NCI-H774 (cell line): Measurements from ENCODE around the gene LAIR2.

Experiments used
- DNase-seq: peaks from one replicate; lab custom pipeline; 2025; lab: John Stamatoyannopoulos, UW

Gene LAIR2, protein sequence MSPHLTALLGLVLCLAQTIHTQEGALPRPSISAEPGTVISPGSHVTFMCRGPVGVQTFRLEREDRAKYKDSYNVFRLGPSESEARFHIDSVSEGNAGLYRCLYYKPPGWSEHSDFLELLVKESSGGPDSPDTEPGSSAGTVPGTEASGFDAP

DNA sequence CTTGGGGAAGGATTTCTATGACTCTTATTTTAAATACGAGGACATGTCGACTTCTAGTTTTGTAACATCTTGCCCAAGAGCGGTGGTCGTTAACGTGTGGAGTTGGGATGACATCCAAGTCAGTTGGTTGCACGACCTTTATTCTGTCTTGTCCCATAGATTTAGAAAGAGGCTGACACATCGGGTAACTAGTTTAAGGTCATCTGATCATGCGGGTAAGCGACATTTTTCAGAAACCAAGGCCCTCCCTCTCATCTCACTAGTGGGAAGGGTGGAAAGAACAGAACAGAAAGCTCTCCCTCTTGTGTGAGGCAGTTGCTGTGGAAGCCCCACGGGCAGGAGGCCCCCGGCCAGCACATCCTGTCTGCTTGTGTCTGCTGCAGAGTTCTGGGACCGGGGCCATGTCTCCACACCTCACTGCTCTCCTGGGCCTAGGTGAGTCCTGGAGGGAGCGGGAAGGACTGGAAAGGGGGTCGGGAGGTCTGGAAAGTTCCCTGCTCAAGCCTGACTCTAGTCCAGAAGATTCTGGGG lies at the start of gene LAIR2:
LAIR2 (plus strand) TSS at position 314 of the 531 bp plus-strand sequence; CDS start at position 402, 88 bp downstream.
- no peak for DNase-seq

DNA sequence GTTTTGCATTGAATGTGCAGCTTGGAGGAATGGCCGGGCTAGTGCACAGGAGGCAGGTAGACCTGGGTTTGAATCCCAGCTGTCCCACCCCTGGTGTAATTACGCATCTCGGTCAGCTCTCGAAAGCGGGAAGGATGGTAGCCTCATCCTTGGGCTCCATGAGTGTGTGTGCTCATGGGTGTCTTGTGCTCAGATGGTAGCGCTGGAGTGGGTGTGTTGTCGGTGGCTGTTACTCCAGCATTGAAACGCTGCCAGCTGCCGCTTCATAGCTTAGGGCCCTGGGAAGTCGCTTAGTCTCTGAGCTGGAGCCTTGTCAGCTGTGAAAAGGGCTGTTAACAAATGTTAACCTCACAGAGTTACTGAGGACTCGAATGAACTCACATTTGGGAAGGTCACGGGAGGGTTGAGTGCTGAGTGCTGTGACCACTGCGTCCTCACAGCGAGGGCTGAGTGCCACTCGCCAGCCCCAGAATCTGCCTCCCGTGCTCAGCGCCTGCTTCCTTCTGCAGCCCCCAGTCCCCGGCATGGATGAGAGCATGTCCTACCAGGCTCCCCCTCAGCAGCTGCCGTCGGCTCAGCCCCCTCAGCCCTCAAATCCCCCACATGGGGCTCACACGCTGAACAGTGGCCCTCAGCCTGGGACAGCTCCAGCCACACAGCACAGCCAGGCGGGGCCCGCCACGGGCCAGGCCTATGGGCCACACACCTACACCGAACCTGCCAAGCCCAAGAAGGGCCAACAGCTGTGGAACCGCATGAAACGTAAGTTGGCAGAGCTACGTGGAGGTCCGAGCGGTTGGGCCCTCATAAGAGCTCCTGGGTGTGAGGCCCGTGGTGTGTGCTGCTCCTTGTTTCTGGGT lies 48.5 kb upstream of the LAIR2 start:
- no peak for DNase-seq

DNA sequence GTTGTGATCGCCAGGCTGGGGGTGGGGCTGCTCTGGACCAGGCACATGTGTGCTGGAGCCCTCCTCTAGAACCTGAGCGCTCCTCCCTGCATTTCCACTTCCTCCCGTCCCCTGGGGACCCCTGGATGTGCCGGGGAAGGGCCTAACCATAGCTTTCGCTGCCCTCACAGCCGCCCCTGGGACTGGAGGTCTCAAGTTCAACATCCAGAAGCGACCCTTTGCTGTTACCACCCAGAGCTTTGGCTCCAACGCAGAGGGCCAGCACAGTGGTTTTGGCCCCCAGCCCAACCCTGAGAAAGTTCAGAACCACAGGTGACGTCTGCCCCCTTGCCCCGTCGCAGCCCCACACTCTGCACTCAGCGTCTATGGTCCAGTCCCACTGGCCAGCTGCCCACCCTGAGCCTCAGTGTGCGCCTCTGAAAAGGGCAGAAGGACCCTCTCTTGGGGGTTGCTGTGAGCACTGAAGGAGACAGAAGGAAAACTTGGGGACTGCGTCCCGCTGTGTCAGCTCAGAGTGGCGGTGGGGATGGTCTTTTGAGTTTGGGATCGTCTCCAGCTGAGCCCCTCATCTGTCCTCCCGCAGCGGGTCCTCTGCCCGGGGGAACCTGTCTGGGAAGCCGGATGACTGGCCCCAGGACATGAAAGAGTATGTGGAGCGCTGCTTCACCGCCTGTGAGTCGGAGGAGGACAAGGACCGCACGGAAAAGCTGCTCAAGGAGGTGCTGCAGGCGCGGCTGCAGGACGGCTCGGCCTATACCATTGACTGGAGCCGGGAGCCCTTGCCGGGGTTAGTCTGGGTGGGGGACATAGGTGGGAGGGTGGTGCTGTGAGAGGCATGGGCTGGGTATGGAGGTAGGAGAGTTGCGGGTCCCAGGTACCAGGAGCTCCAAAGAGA lies 47.6 kb upstream of the LAIR2 start:
- no peak for DNase-seq

DNA sequence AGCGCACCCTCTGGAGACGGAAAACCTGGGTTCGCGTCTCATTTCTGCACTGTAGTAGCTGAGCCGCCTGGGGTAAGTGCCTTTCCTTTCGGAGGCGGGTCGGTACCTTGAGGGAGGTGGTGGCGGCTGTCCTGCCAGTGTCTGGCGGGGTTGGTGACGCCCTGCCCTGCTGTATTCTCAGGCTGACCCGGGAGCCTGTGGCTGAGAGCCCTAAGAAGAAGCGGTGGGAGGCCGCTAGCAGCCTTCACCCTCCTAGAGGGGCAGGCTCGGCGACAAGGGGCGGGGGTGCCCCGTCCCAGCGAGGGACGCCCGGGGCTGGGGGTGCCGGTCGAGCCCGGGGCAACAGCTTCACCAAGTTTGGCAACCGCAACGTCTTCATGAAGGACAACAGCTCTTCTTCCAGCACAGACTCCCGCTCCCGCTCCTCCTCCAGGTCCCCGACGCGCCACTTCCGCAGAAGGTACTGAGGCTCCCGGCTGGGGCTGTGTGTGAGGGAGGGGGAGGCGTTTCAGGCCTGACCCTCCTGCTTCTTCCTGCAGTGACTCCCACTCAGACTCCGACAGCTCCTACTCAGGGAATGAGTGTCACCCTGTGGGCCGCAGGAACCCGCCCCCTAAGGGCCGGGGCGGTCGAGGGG lies 46.7 kb upstream of the LAIR2 start:
- DNase-seq: no peak

DNA sequence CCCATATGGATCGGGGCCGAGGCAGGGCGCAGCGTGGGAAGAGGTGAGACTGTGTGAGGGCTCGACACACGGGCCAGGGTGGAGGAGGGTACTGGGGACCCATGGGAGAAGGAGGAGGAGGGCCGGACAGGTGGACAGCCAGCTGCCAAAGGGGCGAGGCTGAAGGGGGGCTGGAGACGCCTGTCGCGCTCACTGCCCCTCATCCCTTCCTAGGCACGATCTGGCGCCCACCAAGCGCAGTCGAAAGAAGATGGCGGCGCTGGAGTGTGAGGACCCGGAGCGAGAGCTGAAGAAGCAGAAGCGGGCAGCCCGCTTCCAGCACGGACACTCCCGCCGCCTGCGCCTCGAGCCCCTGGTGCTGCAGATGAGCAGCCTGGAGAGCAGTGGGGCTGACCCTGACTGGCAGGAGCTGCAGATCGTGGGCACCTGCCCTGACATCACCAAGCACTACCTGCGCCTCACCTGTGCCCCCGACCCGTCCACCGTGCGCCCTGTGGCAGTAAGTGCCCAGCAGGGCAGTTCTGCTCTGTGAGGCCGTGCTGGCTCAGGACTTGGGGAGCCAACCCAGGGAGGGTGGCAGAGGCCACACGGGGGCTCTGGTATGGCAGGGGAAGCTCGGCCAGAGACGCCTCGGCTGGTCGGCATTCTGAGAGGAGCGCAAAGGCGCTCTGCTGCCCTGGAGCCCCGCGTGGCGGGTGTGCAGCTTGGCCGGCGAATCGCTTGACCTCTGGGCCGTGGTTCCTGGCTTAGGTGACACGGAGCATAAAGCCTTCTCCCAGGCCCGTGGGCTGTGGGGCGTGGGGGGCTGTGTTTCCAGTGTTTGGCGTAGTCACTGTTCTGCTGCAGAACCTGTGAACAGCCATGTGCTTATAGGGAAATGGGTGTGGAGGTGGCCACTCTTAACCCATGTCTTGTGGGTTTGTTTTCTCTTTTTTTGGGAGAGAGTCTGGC lies 45.9 kb upstream of the LAIR2 start:
- no peak for DNase-seq

DNA sequence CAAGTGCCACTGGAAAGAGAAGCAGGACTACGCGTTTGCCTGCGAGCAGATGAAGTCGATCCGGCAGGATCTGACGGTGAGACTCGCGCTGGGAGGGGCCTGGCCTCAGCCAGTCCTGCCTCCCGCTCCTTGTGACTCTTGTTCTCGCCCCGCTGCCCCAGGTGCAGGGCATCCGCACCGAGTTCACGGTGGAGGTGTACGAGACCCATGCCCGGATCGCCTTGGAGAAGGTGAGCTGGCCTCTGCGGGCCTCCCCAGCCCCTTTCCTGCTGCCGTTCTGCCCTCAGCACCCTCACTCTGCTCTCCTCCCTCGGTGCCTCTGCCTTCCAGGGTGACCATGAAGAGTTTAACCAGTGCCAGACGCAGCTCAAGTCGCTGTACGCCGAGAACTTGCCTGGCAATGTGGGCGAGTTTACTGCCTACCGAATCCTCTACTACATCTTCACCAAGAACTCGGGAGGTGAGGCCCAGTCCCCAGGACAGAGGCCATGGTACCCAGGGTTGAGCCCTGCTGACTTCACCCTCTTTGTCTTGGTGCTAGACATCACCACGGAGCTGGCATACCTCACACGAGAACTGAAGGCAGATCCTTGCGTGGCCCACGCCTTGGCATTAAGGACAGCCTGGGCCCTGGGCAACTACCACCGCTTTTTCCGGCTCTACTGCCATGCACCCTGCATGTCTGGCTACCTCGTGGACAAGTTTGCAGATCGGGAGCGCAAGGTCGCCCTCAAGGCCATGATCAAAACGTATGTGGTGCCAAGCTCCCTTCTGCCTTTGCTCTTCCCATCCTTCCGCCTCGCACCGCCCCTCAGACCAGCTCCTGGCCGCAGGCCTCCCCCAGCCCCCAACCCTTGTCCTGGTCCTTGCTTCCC lies 44.6 kb upstream of the LAIR2 start:
- DNase-seq: no peak

DNA sequence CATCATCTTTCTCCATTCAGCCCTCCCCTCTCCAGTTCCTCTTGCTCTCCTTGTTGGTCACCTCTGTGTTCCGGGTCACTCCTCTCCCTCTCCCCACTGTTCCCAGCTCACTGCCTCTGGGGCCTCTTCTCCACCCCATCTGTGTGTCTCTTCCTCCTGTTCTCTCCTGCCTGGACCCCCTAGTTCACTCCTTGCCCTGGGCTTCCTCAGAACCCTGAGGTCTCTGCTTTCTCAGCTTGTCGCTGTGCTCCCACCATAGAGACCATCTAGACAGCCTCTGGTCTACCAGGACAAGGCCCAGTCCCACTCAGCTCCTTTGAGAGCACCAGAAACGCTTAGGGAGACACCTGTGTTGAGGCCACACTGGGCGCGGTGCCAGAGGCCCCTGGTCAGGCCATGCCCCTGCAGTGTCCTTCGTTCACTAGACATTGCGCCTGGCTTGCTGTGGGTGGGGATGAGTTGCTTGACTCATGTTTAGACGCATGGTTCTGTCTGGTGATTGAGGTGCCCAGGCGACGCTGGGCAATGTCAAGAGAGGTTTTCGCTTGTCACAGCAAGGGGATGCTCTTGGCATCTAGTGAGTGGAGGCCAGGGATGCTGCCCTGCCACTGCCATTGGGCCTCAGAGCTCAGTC lies 43.9 kb upstream of the LAIR2 start:
- DNase-seq: no peak

DNA sequence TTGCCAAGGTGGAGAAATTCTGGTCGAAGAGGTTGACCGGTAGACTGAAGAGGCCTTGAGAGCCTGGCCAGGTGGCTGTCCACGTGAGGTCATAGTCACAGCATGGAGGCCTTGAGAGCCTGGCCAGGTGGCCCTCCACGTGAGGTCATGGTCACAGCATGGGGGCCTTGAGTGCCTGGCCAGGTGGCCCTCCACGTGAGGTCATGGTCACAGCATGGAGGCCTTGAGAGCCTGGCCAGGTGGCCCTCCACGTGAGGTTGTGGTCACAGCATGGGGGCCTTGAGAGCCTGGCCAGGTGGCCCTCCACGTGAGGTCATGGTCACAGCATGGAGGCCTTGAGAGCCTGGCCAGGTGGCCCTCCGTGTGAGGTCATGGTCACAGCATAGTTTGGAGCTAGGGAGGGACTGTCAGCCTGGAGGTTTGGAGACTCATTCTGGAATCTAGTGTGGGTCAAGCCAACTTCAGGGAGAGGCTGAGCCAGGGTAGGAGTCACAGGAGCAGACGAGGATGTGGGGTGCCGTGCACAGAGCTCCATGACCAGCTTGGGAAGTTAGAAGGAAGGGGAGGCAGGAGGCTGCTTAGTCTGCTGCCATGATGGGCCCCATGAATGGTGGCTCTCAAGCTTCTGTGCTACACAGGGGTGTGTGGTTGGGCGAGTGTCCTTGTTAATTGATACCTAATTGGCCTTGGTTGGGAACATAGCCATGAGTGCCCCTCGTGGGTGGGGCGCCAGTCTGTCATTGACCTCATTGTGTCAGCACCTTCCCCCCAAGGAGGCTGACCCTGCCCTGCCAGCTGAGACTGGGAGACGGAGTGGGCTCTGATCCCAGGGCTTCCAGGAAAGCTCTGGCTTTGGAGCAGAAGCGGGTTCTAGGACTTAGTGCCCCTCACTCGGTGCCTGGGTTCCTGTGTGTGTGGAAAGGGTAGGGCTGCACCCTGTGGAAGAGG lies 43.1 kb upstream of the LAIR2 start:
- peak; percentile 47 for DNase-seq

DNA sequence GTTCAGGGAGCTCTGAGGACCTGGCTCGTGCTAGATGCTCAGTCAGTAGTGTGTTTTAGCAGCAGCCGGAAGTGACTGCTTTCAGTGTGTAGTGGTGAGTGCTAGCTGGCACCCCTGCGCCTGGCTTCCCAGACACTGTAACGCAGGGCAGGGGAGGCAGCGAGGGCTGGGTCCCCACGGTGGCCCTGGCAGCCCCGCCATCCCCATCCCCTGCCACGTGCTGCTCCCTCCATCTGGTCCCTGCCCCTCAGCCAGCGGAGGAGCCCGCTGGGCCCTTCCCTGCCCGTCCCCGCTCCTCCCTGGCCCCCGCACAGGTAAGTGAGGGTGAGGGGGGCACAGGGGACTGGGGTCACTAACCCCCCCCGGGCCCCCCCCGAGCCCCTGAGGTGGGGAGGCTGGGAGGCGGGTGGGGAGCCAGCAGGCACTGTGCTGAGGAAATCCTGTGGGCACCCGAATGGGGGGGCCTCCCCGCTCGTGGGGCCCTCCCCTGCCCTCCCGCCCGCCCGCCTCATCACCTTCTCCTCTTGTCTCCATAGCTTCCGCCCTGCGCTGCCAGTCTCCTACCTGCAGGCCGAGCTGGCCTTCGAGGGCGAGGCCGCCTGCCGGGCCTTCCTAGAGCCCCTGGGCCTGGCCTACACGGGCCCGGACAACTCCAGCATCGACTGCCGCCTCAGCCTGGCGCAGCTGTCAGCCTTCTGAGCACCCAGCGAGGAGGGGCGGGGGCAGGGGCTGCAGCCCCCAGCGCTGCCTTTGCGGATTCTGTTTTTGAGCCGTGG lies 42.2 kb upstream of the LAIR2 start:
- DNase-seq: no peak

DNA sequence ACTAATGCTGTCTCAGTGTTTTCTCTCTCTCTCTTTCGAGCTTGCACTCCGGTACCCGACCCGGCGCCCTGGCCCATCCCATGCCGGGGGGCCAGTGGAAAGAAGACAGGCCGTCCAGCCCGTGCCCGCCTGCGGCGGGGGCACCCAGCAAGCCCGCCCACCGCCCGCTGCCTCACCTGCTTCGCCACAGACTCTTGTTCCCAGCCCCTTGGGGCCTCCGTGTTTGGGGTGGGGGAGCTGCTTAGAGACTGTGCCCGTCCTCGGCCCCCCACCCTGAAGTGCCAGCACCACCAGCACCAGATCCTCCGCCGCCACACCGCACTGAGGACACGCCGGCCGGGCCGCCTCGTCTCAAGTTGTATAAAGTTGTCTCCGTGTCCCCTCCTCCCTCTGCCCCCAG lies 41.4 kb upstream of the LAIR2 start:
- no peak for DNase-seq

DNA sequence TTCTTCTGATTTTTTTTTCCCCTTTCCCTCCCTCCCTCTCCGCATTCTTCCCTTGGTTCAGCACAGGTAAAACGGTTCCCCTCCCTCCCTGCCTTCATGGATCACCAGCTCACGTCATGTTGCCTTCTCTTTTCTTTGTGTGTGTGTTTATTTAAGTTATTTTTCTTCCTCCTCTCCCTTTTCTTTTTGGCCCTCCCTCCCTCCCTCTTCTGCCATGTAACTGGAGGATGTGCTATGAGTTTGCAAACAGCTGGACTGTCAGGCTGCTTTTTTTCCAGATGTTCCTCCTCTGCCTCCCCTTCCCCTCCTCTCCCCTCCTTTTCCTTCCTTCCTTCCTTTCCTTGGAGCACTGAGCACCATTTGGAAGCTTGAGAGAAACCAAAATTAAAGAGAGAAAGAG lies 41.0 kb upstream of the LAIR2 start:
- no peak for DNase-seq

DNA sequence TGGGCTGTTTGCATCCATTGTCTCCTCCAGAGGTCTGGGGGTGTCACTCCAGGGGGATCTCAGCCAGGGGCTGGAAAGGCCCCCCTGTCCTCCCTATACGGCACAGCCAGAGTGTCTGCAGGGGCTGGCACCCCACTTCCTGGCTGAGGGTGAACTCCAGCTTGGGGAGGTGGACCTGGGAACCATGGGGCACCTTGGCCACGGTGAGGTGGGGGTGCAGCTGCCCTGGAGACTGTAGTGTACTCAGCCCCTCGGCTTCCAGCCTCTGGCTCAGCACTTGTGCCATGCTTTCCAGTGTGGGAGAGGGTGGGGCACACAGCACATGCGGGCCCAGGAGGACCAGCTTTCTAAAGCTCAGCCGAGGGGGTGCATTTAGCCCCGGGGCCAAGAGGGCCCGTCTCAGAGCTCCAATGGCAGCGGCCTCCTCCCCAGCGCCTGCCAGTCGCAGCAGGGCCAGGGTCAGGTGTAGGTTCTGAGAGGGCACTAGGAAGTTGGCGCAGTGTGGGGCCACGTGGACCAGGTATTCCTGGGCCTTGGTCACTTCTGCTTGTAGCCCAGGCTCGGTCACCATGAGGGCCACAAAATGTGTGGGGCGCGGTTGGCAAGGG lies 40.5 kb upstream of the LAIR2 start:
- no peak for DNase-seq

DNA sequence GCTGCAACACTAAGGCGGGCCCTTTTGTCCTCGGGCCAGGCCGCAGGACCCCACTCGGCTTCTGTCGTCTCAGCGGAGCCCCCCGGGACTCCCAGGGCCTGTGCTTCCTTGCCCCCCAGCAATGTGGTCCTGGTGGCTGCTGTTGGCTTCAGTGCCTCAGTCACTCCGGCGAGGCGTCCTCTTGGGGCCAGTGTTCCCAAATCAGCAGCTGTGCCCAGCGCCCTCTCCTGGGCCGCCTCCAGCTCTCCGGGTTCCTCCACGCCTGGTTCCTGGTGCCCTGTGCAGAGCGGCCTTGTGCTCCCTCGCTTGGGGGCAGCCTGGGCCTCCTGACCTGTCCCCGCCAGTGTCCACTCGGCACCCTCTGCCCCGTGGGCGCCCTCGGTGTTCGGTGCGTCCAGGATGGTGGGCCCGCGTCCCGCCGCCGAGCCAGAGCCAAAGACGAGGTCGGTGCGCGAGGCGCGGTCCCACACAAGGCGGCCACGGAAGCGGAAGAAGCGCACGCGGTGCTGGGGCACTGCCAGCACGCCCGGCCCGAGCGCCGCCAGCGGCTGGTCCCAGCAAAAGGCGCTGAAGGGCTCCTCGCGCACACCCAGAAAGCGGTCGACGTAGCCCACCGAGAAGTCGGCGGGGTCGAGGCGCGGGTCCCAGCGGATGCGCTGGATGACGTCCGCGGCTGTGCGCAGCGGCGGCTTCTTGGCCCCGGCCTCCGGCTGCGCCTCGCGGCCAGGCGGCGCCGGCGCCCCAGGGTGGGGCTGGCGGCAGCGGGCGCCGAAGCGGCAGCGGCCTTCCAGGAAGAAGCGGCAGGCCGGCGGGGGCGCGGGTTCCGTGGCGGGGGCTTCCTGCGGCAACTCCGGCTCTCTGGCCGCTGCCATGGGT lies 39.7 kb upstream of the LAIR2 start:
- peak; percentile 42 for DNase-seq

DNA sequence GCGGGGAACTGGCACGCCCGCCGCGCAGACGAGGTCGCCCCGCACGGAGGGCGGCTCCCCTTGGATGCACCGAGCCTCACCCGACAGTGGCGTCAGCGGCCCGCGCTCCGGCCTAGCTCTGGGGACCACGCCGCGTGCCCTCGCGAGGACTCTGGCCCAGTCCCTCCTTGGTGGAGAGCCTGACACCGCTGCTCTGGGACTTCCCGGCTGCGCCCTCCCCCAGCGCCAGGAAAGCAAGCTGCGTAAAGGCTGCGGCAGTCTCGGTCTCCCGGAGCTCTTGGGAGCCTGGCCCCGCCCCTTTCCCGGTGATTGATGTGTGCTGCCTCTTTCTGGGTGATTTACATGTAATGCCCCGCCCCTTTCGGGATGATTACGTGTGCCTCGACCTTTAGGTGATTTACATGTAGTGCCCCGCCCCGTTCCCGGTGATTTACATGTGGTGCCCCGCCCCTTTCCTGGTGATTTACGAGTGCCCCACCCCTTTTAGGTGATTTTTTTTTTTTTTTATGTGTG lies 39.0 kb upstream of the LAIR2 start, which contains the start of gene LENG9:
LENG9 (minus strand) TSS at position 248 of the 513 bp plus-strand sequence. CDS start 252 bp downstream, outside the sequence.
- peak; percentile 99 for DNase-seq

DNA sequence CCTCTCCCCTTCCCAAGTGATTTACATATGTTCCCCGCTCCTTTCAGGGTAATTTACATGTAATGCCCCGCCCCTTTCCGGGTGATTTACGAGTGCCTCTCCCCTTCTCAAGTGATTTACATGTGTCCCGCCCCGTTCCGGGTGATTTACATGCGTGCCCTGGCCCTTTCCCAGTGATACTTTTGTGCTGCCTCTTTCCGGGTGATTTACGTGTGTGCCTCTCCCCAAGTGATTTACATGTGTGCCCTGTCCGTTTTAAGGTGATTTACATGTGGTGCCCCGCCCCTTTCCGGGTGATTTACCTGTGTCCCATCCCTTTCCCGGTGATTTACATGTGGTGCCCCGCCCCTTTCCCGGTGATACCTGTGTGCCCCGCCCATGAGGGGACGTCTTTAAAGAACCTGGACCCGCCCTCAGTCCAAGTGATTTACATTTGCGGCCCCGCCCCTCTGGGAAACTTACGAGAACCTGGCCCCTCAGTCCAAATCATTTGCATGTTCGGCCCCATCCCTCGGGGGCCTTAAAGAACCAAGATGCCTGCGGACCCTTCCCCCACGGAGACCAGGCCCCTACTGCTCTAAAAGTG lies 38.5 kb upstream of the LAIR2 start:
- peak; percentile 99 for DNase-seq
